SK-N-MC (cell line): ENCODE measurements around the gene PLEKHM2.

Experiments used
- EZH2 ChIP-seq: fragments of 200-600 bp; sonication (generic); IDR thresholded peaks from one replicate; pipeline ENCODE4 v1.6.1; 2017; ENCODE audit warnings: antibody characterized with exemption
- FOXP2 ChIP-seq: optimal IDR thresholded peaks from 2 replicates; pipeline ENCODE3; 2011; ENCODE audit warnings: mild to moderate bottlenecking, moderate library complexity; ENCODE audit not compliant: insufficient read depth; ENCODE audit errors: extremely low read length, control extremely low read depth
- POLR2AphosphoS5 ChIP-seq: IDR thresholded peaks from 2 replicates; pipeline ENCODE4 v1.6.1; 2012; ENCODE audit warnings: mild to moderate bottlenecking, low read depth, low read length, borderline replicate concordance

- TF ChIP-seq POLR2AphosphoS5 (no peak), EZH2 (no peak), FOXP2 (no peak)
Measured at GRCh38 chr1:15654091-15654690, 29.9 kb upstream of the PLEKHM2 start.
